Activated CD4-positive, alpha-beta memory T cell treated with anti-CD3 and anti-CD28 coated beads, Interleukin-2, amount 10 ng/mL, durations not matched to agents 7 days and 5 days (primary cell): ENCODE measurements around the gene COLEC11. TPM values are rescaled to one million over a fixed set of nuclear protein-coding genes. Genes with fewer than 3 reads are reported as not detected.

Experiments
- CTCF ChIA-PET: fragments of 350-600 bp; sonication (Branson Sonifier 250); formaldehyde crosslinking; loops from one replicate; lab custom pipeline; 2021; ENCODE audit warnings: antibody characterized with exemption, inconsistent platforms; lab: Charles Lee
- POLR2A ChIA-PET: fragments of 350-600 bp; sonication (Branson Sonifier 250); formaldehyde crosslinking; loops from one replicate; lab custom pipeline; 2021; ENCODE audit warnings: antibody characterized with exemption; lab: Charles Lee
- DNase-seq: peaks from one replicate; pipeline ENCODE4 v3.0.0-alpha.2; 2020
- H3K27ac Mint-ChIP-seq: one replicate; pipeline ENCODE4 v1.8.0; 2021; ENCODE audit warnings: mild to moderate bottlenecking, mixed read lengths
- H3K27me3 Mint-ChIP-seq: one replicate; pipeline ENCODE4 v1.8.0; 2021; ENCODE audit warnings: mixed read lengths
- H3K36me3 Mint-ChIP-seq: one replicate; pipeline ENCODE4 v1.8.0; 2021; ENCODE audit warnings: low read depth, mixed read lengths
- H3K4me1 Mint-ChIP-seq: one replicate; pipeline ENCODE4 v1.8.0; 2021; ENCODE audit warnings: mixed read lengths
- H3K4me3 Mint-ChIP-seq: one replicate; pipeline ENCODE4 v1.8.0; 2021; ENCODE audit warnings: mild to moderate bottlenecking, mixed read lengths
- H3K9me3 Mint-ChIP-seq: one replicate; pipeline ENCODE4 v1.8.0; 2021; ENCODE audit warnings: mixed read lengths
- total RNA-seq, 2 experiments: library from RNA; stranded (reverse); gene quantifications; one replicate each; pipeline ENCODE4 v1.2.3, GENCODE V29; 2021

The COLEC11 gene
- total RNA-seq, 2 experiments from 2014 or later: not detected

GRCh38 chr2:3625186-3625585 is 30.3 kb downstream of the COLEC11 start:
- H3K27ac Mint-ChIP-seq: no peak overlapping the region
- peaks cover 11% of the 10 kb centered on the region for H3K27me3 Mint-ChIP-seq
- CTCF ChIA-PET: no interaction called here
- H3K9me3 Mint-ChIP-seq: no peaks in the 10 kb centered on the region
- H3K4me1 Mint-ChIP-seq: no peaks in the 10 kb centered on the region
- no peak for DNase-seq
- POLR2A ChIA-PET: no interaction called here
- no peak overlapping the region for H3K4me3 Mint-ChIP-seq
- no peaks in the 10 kb centered on the region for H3K36me3 Mint-ChIP-seq

GRCh38 chr2:3626118-3626811 is 31.4 kb downstream of the COLEC11 start:
- CTCF ChIA-PET: no interaction called here
- POLR2A ChIA-PET: no interaction called here
- Mint-ChIP-seq H3K4me1 (no peaks in the 10 kb centered on the region), H3K4me3 (no peak overlapping the region), H3K27me3 (peaks cover 3% of the 10 kb centered on the region), H3K9me3 (no peaks in the 10 kb centered on the region), H3K36me3 (no peaks in the 10 kb centered on the region), H3K27ac (no peak overlapping the region)
- DNase-seq: no peak

DNA sequence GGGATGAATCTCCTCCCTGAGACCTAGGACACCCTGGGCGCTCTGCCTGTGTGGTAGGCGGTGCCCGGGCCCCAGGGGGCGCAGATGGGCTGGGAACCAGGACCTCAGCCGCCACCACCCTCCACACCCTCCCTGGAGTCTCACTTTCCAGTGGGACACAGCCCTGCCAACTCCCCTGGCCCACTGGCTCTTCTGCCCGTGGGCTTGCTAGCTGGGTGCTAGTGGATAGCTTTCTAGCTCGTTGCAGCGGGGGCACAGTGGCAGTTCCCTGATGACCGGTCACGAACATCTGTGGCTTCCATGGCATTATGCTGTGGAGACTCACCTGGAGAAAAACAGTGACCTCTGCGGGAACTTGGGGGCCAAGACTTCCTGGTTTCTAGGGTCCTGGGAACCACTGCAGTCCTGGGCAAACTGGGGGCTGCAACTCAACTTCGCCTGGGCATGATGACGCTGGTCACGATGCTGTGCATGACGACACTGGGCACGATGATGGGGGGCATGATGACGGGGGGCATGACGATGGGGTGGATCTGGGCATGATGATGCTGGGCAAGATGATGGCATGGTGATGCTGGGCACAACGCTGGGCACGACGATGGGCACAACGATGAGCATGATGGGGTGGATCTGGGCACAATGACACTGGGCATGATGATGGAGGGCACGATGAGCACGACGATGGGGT is 32.0 kb downstream of the COLEC11 start:
- Mint-ChIP-seq H3K4me3 (no peak overlapping the region), H3K27me3 (peaks cover 3% of the 10 kb centered on the region), H3K9me3 (no peaks in the 10 kb centered on the region), H3K36me3 (no peaks in the 10 kb centered on the region), H3K27ac (no peak overlapping the region), H3K4me1 (no peaks in the 10 kb centered on the region)
- ChIA-PET POLR2A (no interaction called here), CTCF (no interaction called here)
- DNase-seq: no peak

- POLR2A ChIA-PET: no interaction called here
- Mint-ChIP-seq H3K9me3 (no peaks in the 10 kb centered on the region), H3K4me3 (no peak overlapping the region), H3K4me1 (no peaks in the 10 kb centered on the region), H3K27ac (no peak overlapping the region), H3K27me3 (peaks cover 3% of the 10 kb centered on the region), H3K36me3 (no peaks in the 10 kb centered on the region)
- CTCF ChIA-PET: no interaction called here
- no peak for DNase-seq
Measured at GRCh38 chr2:3627500-3628100, 32.7 kb downstream of the COLEC11 start.

DNA sequence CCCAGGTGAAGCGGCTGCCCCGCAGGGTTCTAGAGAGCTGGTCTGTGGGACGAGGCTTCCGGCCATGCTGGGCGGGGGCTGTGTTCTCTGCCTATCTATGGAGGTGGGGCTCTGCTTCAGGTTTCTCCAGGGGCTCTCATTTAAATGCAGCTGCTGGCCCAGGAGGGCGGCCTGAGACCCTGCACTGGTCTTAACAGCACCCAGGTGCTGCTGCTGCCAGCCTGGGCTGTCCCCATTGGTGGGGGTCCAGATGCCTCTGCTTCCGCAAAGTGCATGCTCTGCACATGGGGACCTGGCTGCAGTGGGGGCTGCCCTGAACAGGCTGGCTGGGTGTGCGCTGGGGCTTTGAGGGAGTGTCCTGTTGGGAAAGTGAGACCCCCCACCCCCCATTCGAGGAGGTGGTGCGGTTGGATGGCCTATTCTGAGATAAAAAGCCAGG is 33.3 kb downstream of the COLEC11 start:
- CTCF ChIA-PET: no interaction called here
- H3K4me3 Mint-ChIP-seq: no peak overlapping the region
- POLR2A ChIA-PET: no interaction called here
- no peaks in the 10 kb centered on the region for H3K9me3 Mint-ChIP-seq
- H3K27ac Mint-ChIP-seq: no peak overlapping the region
- DNase-seq: no peak
- H3K36me3 Mint-ChIP-seq: no peaks in the 10 kb centered on the region
- H3K27me3 Mint-ChIP-seq: peaks cover 3% of the 10 kb centered on the region
- no peaks in the 10 kb centered on the region for H3K4me1 Mint-ChIP-seq

GRCh38 chr2:3628800-3629199 is 33.9 kb downstream of the COLEC11 start:
- ChIA-PET POLR2A (no interaction called here), CTCF (no interaction called here)
- Mint-ChIP-seq H3K27me3 (no peaks in the 10 kb centered on the region), H3K36me3 (no peaks in the 10 kb centered on the region), H3K4me1 (no peaks in the 10 kb centered on the region), H3K9me3 (no peaks in the 10 kb centered on the region), H3K4me3 (no peak overlapping the region), H3K27ac (no peak overlapping the region)
- no peak for DNase-seq

GRCh38 chr2:3630631-3631030 is 35.7 kb downstream of the COLEC11 start:
- no peak for DNase-seq
- Mint-ChIP-seq H3K4me3 (no peak overlapping the region), H3K4me1 (no peaks in the 10 kb centered on the region), H3K9me3 (no peaks in the 10 kb centered on the region), H3K27me3 (no peaks in the 10 kb centered on the region), H3K36me3 (no peaks in the 10 kb centered on the region), H3K27ac (no peak overlapping the region)
- POLR2A ChIA-PET: no interaction called here
- CTCF ChIA-PET: interaction anchor here (0.6 kb wide), 1 partner anchor 20 kb away, joined by 3 read pairs; no protein-coding TSS in a partner anchor

DNA sequence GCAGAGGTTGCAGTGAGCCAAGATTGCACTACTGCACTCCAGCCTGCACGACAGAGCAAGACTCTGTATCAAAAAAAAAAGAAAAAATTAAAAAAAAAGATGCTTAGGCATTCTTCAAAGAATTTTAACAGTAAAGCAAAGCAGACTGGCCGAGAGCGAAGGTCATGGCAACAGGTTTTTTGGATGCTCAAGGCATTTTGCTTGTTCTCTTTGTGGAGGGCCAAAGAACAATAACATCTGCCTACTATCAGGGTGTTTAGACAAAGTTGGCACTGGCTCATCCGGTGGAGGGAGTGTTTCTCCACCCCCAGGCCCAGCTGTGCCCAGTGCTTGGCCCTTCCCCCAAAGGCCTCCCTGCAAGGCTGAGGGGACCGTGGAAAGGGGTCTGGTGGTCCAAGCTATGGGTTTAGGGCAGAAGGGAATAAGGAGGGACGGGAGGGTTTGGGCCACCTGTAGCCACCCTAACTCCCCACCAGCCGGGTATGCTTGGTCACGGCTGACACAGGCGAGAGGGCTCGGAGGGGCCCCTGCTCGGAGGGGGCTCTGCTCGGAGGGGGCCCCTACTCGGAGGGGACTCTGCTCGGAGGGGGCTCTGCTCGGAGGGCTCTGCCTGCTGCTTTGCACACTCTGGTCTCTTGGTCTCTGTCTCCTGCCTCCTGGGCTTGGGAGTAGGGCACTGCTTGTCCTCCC is 36.4 kb downstream of the COLEC11 start:
- H3K27me3 Mint-ChIP-seq: no peaks in the 10 kb centered on the region

DNA sequence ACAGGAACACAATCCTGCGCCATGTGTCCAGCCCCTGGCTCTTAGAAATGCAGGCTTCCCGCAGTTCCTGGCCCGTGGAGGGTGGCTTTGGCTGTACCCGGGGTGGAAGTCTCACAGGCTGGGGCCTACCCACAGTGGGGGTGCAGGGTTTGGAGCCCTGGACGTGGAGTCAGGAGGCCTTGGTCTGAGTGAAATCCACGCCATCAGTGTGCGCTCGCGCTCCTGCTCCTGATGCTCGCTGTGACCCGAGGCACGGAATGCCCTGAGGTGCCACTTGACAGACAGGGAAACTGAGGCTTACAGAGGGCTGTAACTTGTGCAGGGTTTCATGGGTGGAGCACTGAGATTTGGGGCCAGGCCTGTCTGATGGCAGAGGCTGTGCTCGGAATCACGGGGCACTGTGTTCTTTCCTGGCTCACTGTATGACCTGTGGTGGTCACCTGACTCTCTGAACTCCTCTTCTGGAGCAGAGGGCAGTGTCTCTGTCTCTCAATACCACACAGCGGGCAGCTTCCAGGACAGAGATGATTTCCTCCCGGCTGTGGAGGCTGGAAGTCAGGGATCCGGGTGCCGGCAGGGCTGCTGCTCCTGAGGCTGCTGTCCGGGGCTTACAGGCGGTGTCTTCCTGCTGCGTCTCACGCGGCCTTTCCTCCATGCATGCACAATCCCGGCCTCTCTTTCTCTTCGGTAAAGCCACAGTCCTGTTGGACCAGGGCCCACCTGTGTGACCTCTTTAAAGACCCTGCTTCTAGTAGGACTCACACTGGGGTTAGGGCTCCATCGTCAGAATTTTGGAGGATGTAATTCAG is 37.1 kb downstream of the COLEC11 start:
- no peak overlapping the region for H3K4me3 Mint-ChIP-seq
- H3K27me3 Mint-ChIP-seq: no peaks in the 10 kb centered on the region
- no peaks in the 10 kb centered on the region for H3K4me1 Mint-ChIP-seq
- ChIA-PET POLR2A (no interaction called here), CTCF (no interaction called here)
- no peaks in the 10 kb centered on the region for H3K9me3 Mint-ChIP-seq
- H3K27ac Mint-ChIP-seq: no peak overlapping the region
- DNase-seq: no peak
- no peaks in the 10 kb centered on the region for H3K36me3 Mint-ChIP-seq

More for the DNA sequence above, 36.4 kb downstream of the COLEC11 start:
- no peak for DNase-seq
- Mint-ChIP-seq H3K4me3 (no peak overlapping the region), H3K36me3 (no peaks in the 10 kb centered on the region), H3K9me3 (no peaks in the 10 kb centered on the region), H3K4me1 (no peaks in the 10 kb centered on the region), H3K27ac (no peak overlapping the region)
- POLR2A ChIA-PET: no interaction called here
- CTCF ChIA-PET: interaction anchor here (0.6 kb wide), 1 partner anchor 20 kb away, joined by 3 read pairs; no protein-coding TSS in a partner anchor

GRCh38 chr2:3633089-3633981 is 38.4 kb downstream of the COLEC11 start:
- CTCF ChIA-PET: no interaction called here
- H3K4me3 Mint-ChIP-seq: no peak overlapping the region
- POLR2A ChIA-PET: no interaction called here
- DNase-seq: no peak
- no peak overlapping the region for H3K27ac Mint-ChIP-seq
- no peaks in the 10 kb centered on the region for H3K36me3 Mint-ChIP-seq
- no peaks in the 10 kb centered on the region for H3K4me1 Mint-ChIP-seq
- no peaks in the 10 kb centered on the region for H3K27me3 Mint-ChIP-seq
- no peaks in the 10 kb centered on the region for H3K9me3 Mint-ChIP-seq

GRCh38 chr2:3633982-3634595 is 39.2 kb downstream of the COLEC11 start:
- ChIA-PET CTCF (no interaction called here), POLR2A (no interaction called here)
- DNase-seq: no peak
- Mint-ChIP-seq H3K9me3 (no peaks in the 10 kb centered on the region), H3K4me1 (no peaks in the 10 kb centered on the region), H3K27ac (no peak overlapping the region), H3K27me3 (no peaks in the 10 kb centered on the region), H3K36me3 (no peaks in the 10 kb centered on the region), H3K4me3 (no peak overlapping the region)
